ENCODE measurements around the gene ORM1.

DNA sequence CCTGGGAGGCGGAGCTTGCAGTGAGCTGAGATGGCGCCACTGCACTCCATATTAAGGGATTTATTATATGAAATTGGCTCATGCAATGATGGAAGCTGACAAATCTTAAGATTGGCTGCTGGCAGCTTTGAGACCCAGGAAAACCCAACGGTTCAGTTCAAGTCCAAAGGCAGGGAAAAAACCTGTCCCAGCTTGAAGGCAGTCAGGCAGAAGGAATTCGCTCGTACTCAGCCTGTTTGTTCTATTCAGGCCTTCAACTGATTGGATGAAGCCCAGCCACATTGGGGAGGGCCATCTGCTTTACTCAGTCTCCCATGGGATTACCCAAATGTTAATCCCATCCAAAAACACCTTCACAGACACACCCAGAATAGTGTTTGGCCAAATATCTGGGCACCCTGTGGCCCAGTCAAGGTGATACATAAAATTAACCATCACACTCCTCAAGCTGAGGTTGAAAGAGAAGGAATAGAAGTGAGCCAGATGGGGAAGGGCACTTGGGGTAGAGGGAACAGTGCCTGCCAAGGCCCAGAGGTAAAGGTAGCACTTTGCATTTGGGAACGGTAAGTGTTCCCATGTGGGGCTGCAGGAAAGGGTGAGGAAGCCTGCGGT is 8.5 kb upstream of the ORM1 start:
- TF ChIP-seq CTCF (IDR thresholded peaks at IDR 0.05; ENCODE audit: low read length) (no peak), EZH2 (optimal IDR thresholded peaks at IDR 0.05; ENCODE audit: low read depth, low read length) (no peak), EZH2phosphoT487 (IDR thresholded peaks at IDR 0.05; ENCODE audit: low read length) (no peak)
